Measurements from ENCODE around the gene DPP7. TPM values are rescaled to one million over a fixed set of nuclear protein-coding genes. Genes with fewer than 3 reads are reported as not detected.
A peak's percentile ranks its signal among the peaks of the same experiment; 100 is the strongest.

Gene DPP7
- total and polyA plus RNA-seq, 2 of the 4 experiments (the other 2 are of a cell fraction): 14.9 to 76.4 TPM

GRCh38 chr9:137075275-137075775 lies 39.2 kb downstream of the DPP7 start:
- H2BK15ac ChIP-seq (ENCODE audit: low read depth, low read length): no peak overlapping the region
- no peak overlapping the region for H3K4me2 ChIP-seq (ENCODE audit: low read depth, low read length)
- no peak overlapping the region for H2BK120ac ChIP-seq (ENCODE audit: low read depth, low read length)
- no peak overlapping the region for H2BK20ac ChIP-seq (ENCODE audit: low read depth, low read length)
- H2AFZ ChIP-seq (replicated peaks; ENCODE audit: low read length, poor library complexity): no peak overlapping the region
- no peaks in the 10 kb centered on the region for H3K27me3 ChIP-seq (ENCODE audit: control insufficient read depth, insufficient read depth, low read length)
- H3K18ac ChIP-seq (ENCODE audit: low read depth, low read length): no peak overlapping the region
- no TSS peak for BruUV-seq (replicated peaks)
- intact Hi-C loops (cut with micrococcal nuclease): no loop called here
- dilution Hi-C loops (cut with HindIII; ENCODE audit: low sequenced_read_pairs, unreplicated experiment): no loop called here
- no peaks in the 10 kb centered on the region for H3K9me3 ChIP-seq (ENCODE audit: control insufficient read depth, insufficient read depth, low read length)
- H3K27ac ChIP-seq (ENCODE audit: insufficient read depth, low read length): no peak overlapping the region
- in situ Hi-C loops (cut with MboI; ENCODE audit: low sequenced_read_pairs): no loop called here
- ATAC-seq (ENCODE audit: low read depth): no peak
- no peak overlapping the region for H4K91ac ChIP-seq (ENCODE audit: insufficient read depth, low read depth, low read length)
- H3K14ac ChIP-seq (replicated peaks; ENCODE audit: low read depth, low read length): no peak overlapping the region
- no peaks in the 10 kb centered on the region; the same call in 1 of the 2 replicates for H3K4me1 ChIP-seq (ENCODE audit: control insufficient read depth, insufficient read depth, low read length)
- H3K23ac ChIP-seq (ENCODE audit: low read depth, low read length): no peak overlapping the region
- TF ChIP-seq BHLHE40 (IDR thresholded peaks at IDR 0.05; ENCODE audit: low read depth, low read length) (no peak), CEBPB (IDR thresholded peaks at IDR 0.05; ENCODE audit: low read depth, low read length) (peak; percentile 77)
- H4K8ac ChIP-seq (ENCODE audit: low read depth in 2 of 2, low read length in 2 of 2): no peak overlapping the region
- peaks cover 8 to 23% of the 10 kb centered on the region in 2 experiments; a peak in 3 of 4 replicates for H3K79me1 ChIP-seq (ENCODE audit: low read depth in 1 of 2, low read length in 2 of 2)
- peaks cover 14% of the 10 kb centered on the region; the same call in 1 of the 2 replicates for H3K36me3 ChIP-seq (ENCODE audit: control insufficient read depth, insufficient read depth, low read length)
- DNase-seq: no peak
- no peaks in the 10 kb centered on the region for H3K9me1 ChIP-seq (ENCODE audit: insufficient read depth, low read length)
- no peak overlapping the region for H3K56ac ChIP-seq (ENCODE audit: extremely low read depth, insufficient read depth, low read length)
- POLR2A ChIA-PET (ENCODE audit: unreplicated experiment): no interaction called here
- H2BK5ac ChIP-seq (ENCODE audit: low read depth, low read length, poor library complexity, severe bottlenecking): no peak overlapping the region
- peaks cover 10% of the 10 kb centered on the region for H4K20me1 ChIP-seq (ENCODE audit: insufficient read depth, low read length)
- CTCF ChIA-PET: no interaction called here
- no peak overlapping the region for H4K5ac ChIP-seq (ENCODE audit: low read depth, low read length)
- H2AK9ac ChIP-seq (replicated peaks; ENCODE audit: low read depth, low read length, poor library complexity): no peak overlapping the region
- H2AK5ac ChIP-seq (ENCODE audit: low read depth, low read length): no peak overlapping the region; the same call in 1 of the 2 replicates
- no peak overlapping the region for H3K4me3 ChIP-seq (ENCODE audit: insufficient read depth, low read depth, low read length)
- H3K4ac ChIP-seq (ENCODE audit: low read depth, low read length): no peak overlapping the region
- WGBS, 2 experiments (ENCODE audit: extremely low coverage in 2 of 2, insufficient read length in 1 of 2): no CpG with 5 or more reads among the region's 12 CpGs
- H3K9ac ChIP-seq (ENCODE audit: low read depth, low read length): no peak overlapping the region

All from IMR-90 (cell line).